MM.1S (cell line): ENCODE results near the gene ZNF521.

Source experiments
- DNase-seq: peaks from one replicate; pipeline ENCODE4 v3.0.0-alpha.2; 2015
- H2AFZ ChIP-seq: fragments of 300-600 bp; sonication (generic); 2 replicates; pipeline ENCODE4 v1.6.0; 2016; ENCODE audit warnings: antibody characterized with exemption, low read length
- H3F3A ChIP-seq: fragments of 300-600 bp; sonication (generic); 2 replicates; pipeline ENCODE4 v1.6.1; 2016; ENCODE audit warnings: mild to moderate bottlenecking, antibody characterized with exemption, low read length, moderate library complexity, mixed read lengths; ENCODE audit not compliant: insufficient read depth
- H3K27ac ChIP-seq: fragments of 300-600 bp; sonication (generic); 2 replicates; pipeline ENCODE4 v1.5.1; 2016; ENCODE audit warnings: mild to moderate bottlenecking, low read length
- H3K27me3 ChIP-seq: fragments of 300-600 bp; sonication (generic); replicated peaks from 2 replicates; pipeline ENCODE4 v1.6.0; 2016; ENCODE audit warnings: low read length; ENCODE audit not compliant: insufficient read depth
- H3K36me3 ChIP-seq: fragments of 300-600 bp; sonication (generic); replicated peaks from 2 replicates; pipeline ENCODE4 v1.6.1; 2016; ENCODE audit warnings: mild to moderate bottlenecking, low read length, mixed read lengths; ENCODE audit not compliant: insufficient read depth
- H3K4me1 ChIP-seq: fragments of 300-600 bp; sonication (generic); 2 replicates; pipeline ENCODE4 v1.6.1; 2016; ENCODE audit warnings: low read length, mixed read lengths
- H3K4me2 ChIP-seq: fragments of 300-600 bp; sonication (generic); 2 replicates; pipeline ENCODE4 v1.6.0; 2016; ENCODE audit warnings: low read depth, low read length
- H3K4me3 ChIP-seq: fragments of 300-600 bp; sonication (generic); 2 replicates; pipeline ENCODE4 v1.5.1; 2016; ENCODE audit warnings: low read length, mixed read lengths
- H3K79me2 ChIP-seq: fragments of 300-600 bp; sonication (generic); 2 replicates; pipeline ENCODE4 v1.6.1; 2016; ENCODE audit warnings: mixed run types, low read length, mixed read lengths
- H3K9ac ChIP-seq: fragments of 300-600 bp; sonication (generic); 2 replicates; pipeline ENCODE4 v1.6.1; 2016; ENCODE audit warnings: low read length, mixed read lengths
- H3K9me2 ChIP-seq: fragments of 300-600 bp; sonication (generic); replicated peaks from 2 replicates; pipeline ENCODE4 v1.6.1; 2016; ENCODE audit warnings: mild to moderate bottlenecking, low read length, mixed read lengths; ENCODE audit not compliant: insufficient read depth
- H3K9me3 ChIP-seq: fragments of 300-600 bp; sonication (generic); replicated peaks from 2 replicates; pipeline ENCODE4 v1.6.1; 2016; ENCODE audit warnings: mild to moderate bottlenecking, low read length, mixed read lengths; ENCODE audit not compliant: insufficient read depth
- H4K20me1 ChIP-seq: fragments of 300-600 bp; sonication (generic); 2 replicates; pipeline ENCODE4 v1.6.1; 2016; ENCODE audit warnings: mild to moderate bottlenecking, low read length, moderate library complexity, mixed read lengths; ENCODE audit not compliant: insufficient read depth
- CTCF ChIP-seq: fragments of 300-600 bp; sonication (generic); IDR thresholded peaks from 2 replicates; pipeline ENCODE4 v1.5.1; 2016; ENCODE audit warnings: antibody characterized with exemption, low read length, mixed read lengths
- EZH2 ChIP-seq: fragments of 300-600 bp; sonication (generic); optimal IDR thresholded peaks from 2 replicates; pipeline ENCODE3; 2017; ENCODE audit warnings: low read depth, mild to moderate bottlenecking, antibody characterized with exemption, low read length, mixed read lengths
- EZH2phosphoT487 ChIP-seq: fragments of 300-600 bp; sonication (generic); IDR thresholded peaks from 2 replicates; pipeline ENCODE4 v1.6.1; 2018; ENCODE audit warnings: antibody characterized with exemption, low read length

The ZNF521 gene

GRCh38 chr18:25305584-25305983 is 46.4 kb downstream of the ZNF521 start:
- no peaks in the 10 kb centered on the region for H3F3A ChIP-seq
- no peak overlapping the region for H3K9ac ChIP-seq
- H4K20me1 ChIP-seq, result no peaks in the 10 kb centered on the region
- H3K4me2 ChIP-seq, result no peak overlapping the region
- no peaks in the 10 kb centered on the region for H3K9me2 ChIP-seq
- no peaks in the 10 kb centered on the region for H3K27me3 ChIP-seq
- H3K36me3 ChIP-seq, result no peaks in the 10 kb centered on the region; the same call in 1 of the 2 replicates
- peaks cover 42% of the 10 kb centered on the region for H3K79me2 ChIP-seq
- H3K4me3 ChIP-seq, result no peak overlapping the region
- H2AFZ ChIP-seq, result no peak overlapping the region
- H3K4me1 ChIP-seq, result peaks cover 4% of the 10 kb centered on the region; the same call in 1 of the 2 replicates
- no peak for DNase-seq
- H3K9me3 ChIP-seq, result no peaks in the 10 kb centered on the region
- H3K27ac ChIP-seq, result no peak overlapping the region
- TF ChIP-seq EZH2phosphoT487 (no peak), CTCF (no peak), EZH2 (no peak)

GRCh38 chr18:25300492-25300891 is 51.5 kb downstream of the ZNF521 start:
- no peaks in the 10 kb centered on the region for H3K4me1 ChIP-seq
- H3K9ac ChIP-seq, result no peak overlapping the region
- H3K27ac ChIP-seq, result no peak overlapping the region
- no peaks in the 10 kb centered on the region for H3K27me3 ChIP-seq
- TF ChIP-seq CTCF (no peak), EZH2 (no peak), EZH2phosphoT487 (no peak)
- H3K9me3 ChIP-seq, result no peaks in the 10 kb centered on the region
- no peaks in the 10 kb centered on the region for H4K20me1 ChIP-seq
- H2AFZ ChIP-seq, result no peak overlapping the region
- peaks cover 67% of the 10 kb centered on the region for H3K79me2 ChIP-seq
- H3F3A ChIP-seq, result no peaks in the 10 kb centered on the region
- DNase-seq, result no peak
- H3K9me2 ChIP-seq, result no peaks in the 10 kb centered on the region
- H3K4me2 ChIP-seq, result no peak overlapping the region
- no peaks in the 10 kb centered on the region for H3K36me3 ChIP-seq
- H3K4me3 ChIP-seq, result no peak overlapping the region

GRCh38 chr18:25299426-25300300 is 52.3 kb downstream of the ZNF521 start:
- H3K27ac ChIP-seq, result no peak overlapping the region

More at GRCh38 chr18:25299426-25300300, 52.3 kb downstream of the ZNF521 start:
- Histone ChIP-seq H2AFZ (no peak overlapping the region), H4K20me1 (no peaks in the 10 kb centered on the region), H3K9me2 (no peaks in the 10 kb centered on the region), H3F3A (no peaks in the 10 kb centered on the region), H3K27me3 (no peaks in the 10 kb centered on the region), H3K4me3 (no peak overlapping the region), H3K36me3 (no peaks in the 10 kb centered on the region), H3K79me2 (peaks cover 65% of the 10 kb centered on the region), H3K9ac (no peak overlapping the region), H3K9me3 (no peaks in the 10 kb centered on the region), H3K4me1 (no peaks in the 10 kb centered on the region), H3K4me2 (no peak overlapping the region)
- DNase-seq, result no peak
- TF ChIP-seq EZH2phosphoT487 (no peak), EZH2 (no peak), CTCF (no peak)
